K562 (cell line): ENCODE results near the gene CTAG1B. TPM values are rescaled to one million over a fixed set of nuclear protein-coding genes. Genes with fewer than 3 reads are reported as not detected.

Experiments
- ATAC-seq: fragments of 200-7000 bp; cut with Tn5 transposase; 3 replicates; pipeline ENCODE4 v1.9.1; 2020; ENCODE audit warnings: moderate library complexity
- BruUV-seq: library from RNA; stranded (reverse); fragments of 400-500 nt; replicated peaks from 2 replicates; lab custom pipeline; 2021; lab: Mats Ljungman, UMichigan
- CTCF ChIA-PET: fragments of 300-600 bp; formaldehyde crosslinking; extraction: SDS; loops from one replicate; lab custom pipeline; 2021; ENCODE audit warnings: low intra/inter-chr PET ratio; lab: Yijun Ruan, JAX
- POLR2A ChIA-PET: fragments of 300-600, 350-650 bp; sonication (Branson Sonifier 250); formaldehyde crosslinking; extraction: SDS; loops from one replicate; lab custom pipeline; 2021; ENCODE audit warnings: antibody characterized with exemption, inconsistent platforms; lab: Yijun Ruan, JAX
- DNase-seq, 4 experiments: peaks; one replicate each; pipeline versions ENCODE4 v3.0.0 to v3.0.0-alpha.2; 2011 to 2018; ENCODE audit warnings: low spot score in 3 of 4, mixed read lengths in 3 of 4; ENCODE audit errors: extremely low read depth in 1 of 4
- FAIRE-seq: peaks from 2 replicates; lab custom pipeline; 2011; peaks lifted over from hg19 to GRCh38; lab: Jason Lieb, UNC
- H2AFZ ChIP-seq: 2 replicates; pipeline ENCODE4 v1.6.0; 2011; ENCODE audit warnings: low read depth, low read length, control low read depth, inconsistent platforms
- H3K27ac ChIP-seq: fragments of 200-600 bp; 3 replicates; pipeline ENCODE4 v1.8.0; 2011; ENCODE audit warnings: low read depth, mild to moderate bottlenecking, control low read depth, inconsistent platforms, low read length, moderate library complexity, mixed read lengths; ENCODE audit errors: extremely low read depth
- H3K27me3 ChIP-seq, 2 experiments: fragments of 300-600 bp in 1 of 2; 2 replicates in 1 of 2; 3 replicates in 1 of 2; pipeline versions ENCODE4 v1.6.0 to v1.8.0; 2011; ENCODE audit warnings: inconsistent platforms in 2 of 2, low read length in 2 of 2, mild to moderate bottlenecking in 1 of 2, mixed read lengths in 1 of 2, moderate library complexity in 1 of 2; ENCODE audit not compliant: control insufficient read depth in 2 of 2, insufficient read depth in 2 of 2
- H3K36me3 ChIP-seq: fragments of 300-600 bp; 3 replicates; pipeline ENCODE4 v1.8.0; 2011; ENCODE audit warnings: mild to moderate bottlenecking, low read length, inconsistent platforms; ENCODE audit not compliant: control insufficient read depth, insufficient read depth
- H3K4me1 ChIP-seq, 2 experiments: fragments of 200-600 bp in 1 of 2; replicated peaks in 1 of 2; 2 replicates in 1 of 2; 3 replicates in 1 of 2; pipeline versions ENCODE4 v1.5.1 to v1.8.0; 2011; ENCODE audit warnings: inconsistent platforms in 2 of 2, low read length in 2 of 2, mild to moderate bottlenecking in 1 of 2, mixed read lengths in 1 of 2, moderate library complexity in 1 of 2; ENCODE audit not compliant: control insufficient read depth in 2 of 2, insufficient read depth in 2 of 2
- H3K4me2 ChIP-seq: 2 replicates; pipeline ENCODE4 v1.6.1; 2011; ENCODE audit warnings: low read length, control low read depth, inconsistent platforms, mixed read lengths; ENCODE audit not compliant: insufficient read depth
- H3K4me3 ChIP-seq: fragments of 200-600 bp; sonication (generic), shearing (Covaris generic); 2 replicates; pipeline ENCODE4 v1.5.1; 2016; ENCODE audit warnings: control low read depth, inconsistent platforms
- H3K79me2 ChIP-seq: fragments of 200-600 bp; 3 replicates; pipeline ENCODE4 v1.8.0; 2011; ENCODE audit warnings: low read length, inconsistent platforms; ENCODE audit not compliant: control insufficient read depth, insufficient read depth
- H3K9ac ChIP-seq, 2 experiments: 2 replicates each; pipeline versions ENCODE4 v1.6.0 to v1.6.1; 2011; ENCODE audit warnings: low read depth in 2 of 2, low read length in 2 of 2, control low read depth in 1 of 2, inconsistent platforms in 1 of 2, mild to moderate bottlenecking in 1 of 2, mixed read lengths in 1 of 2; ENCODE audit not compliant: insufficient read depth in 1 of 2
- H3K9me1 ChIP-seq: one replicate; pipeline ENCODE4 v1.6.0; 2011; ENCODE audit warnings: inconsistent platforms, mild to moderate bottlenecking, low read length, moderate library complexity; ENCODE audit not compliant: control insufficient read depth, insufficient read depth
- H3K9me3 ChIP-seq: replicated peaks from 2 replicates; pipeline ENCODE4 v1.5.1; 2011; ENCODE audit warnings: low read depth, low read length, inconsistent platforms; ENCODE audit not compliant: control insufficient read depth, insufficient read depth
- H4K20me1 ChIP-seq: replicated peaks from 2 replicates; pipeline ENCODE4 v1.6.1; 2011; ENCODE audit warnings: low read length, inconsistent platforms, mixed read lengths; ENCODE audit not compliant: control insufficient read depth, insufficient read depth
- CCNT2 ChIP-seq: IDR thresholded peaks from 2 replicates; pipeline ENCODE4 v1.6.1; 2011; ENCODE audit warnings: borderline replicate concordance, low read depth, mild to moderate bottlenecking, moderate library complexity, mixed read lengths, low read length; ENCODE audit not compliant: insufficient read length; ENCODE audit errors: extremely low read depth
- CSDE1 ChIP-seq, 2 experiments: fragments of 450-650 bp; IDR thresholded peaks; 2 replicates each; pipeline ENCODE4 v1.6.1; 2016; ENCODE audit warnings: mild to moderate bottlenecking in 1 of 2
- FOSL1 ChIP-seq: fragments of 200-800 bp; sonication (Bioruptor generic); conservative IDR thresholded peaks from 2 replicates; pipeline ENCODE4 v1.6.1; 2016; ENCODE audit warnings: missing genetic modification characterization, missing compliant biosample characterization
- FOXJ2 ChIP-seq: fragments of 200-800 bp; sonication (Bioruptor generic); IDR thresholded peaks from 2 replicates; pipeline ENCODE4 v1.6.1; 2016; ENCODE audit warnings: missing genetic modification characterization, missing compliant biosample characterization
- NFIC ChIP-seq: fragments of 450-650 bp; IDR thresholded peaks from 2 replicates; pipeline ENCODE4 v1.6.1; 2017; ENCODE audit warnings: mild to moderate bottlenecking, inconsistent platforms
- TAF15 ChIP-seq: fragments of 200-400 bp; formaldehyde crosslinking; IDR thresholded peaks from 2 replicates; pipeline ENCODE4 v1.6.1; 2017; ENCODE audit warnings: mild to moderate bottlenecking, low read depth, low read length, moderate library complexity
- ZEB2 ChIP-seq: fragments of 450-650 bp; IDR thresholded peaks from 2 replicates; pipeline ENCODE4 v1.6.1; 2016
- ZFP30 ChIP-seq: fragments of 250-450 bp; sonication (Bioruptor Pico); IDR thresholded peaks from 2 replicates; pipeline ENCODE4 v1.8.0; 2022; ENCODE audit warnings: moderate library complexity, mild to moderate bottlenecking, inconsistent platforms, borderline replicate concordance
- WGBS: fragments of 100-300 bp; shearing (Covaris generic); methylation state at CpG from one replicate; pipeline ENCODE4 v1.1.6; 2016; ENCODE audit warnings: low coverage, mixed read lengths; ENCODE audit not compliant: insufficient coverage; ENCODE audit errors: missing lambda C conversion rate; 5-methylcytosine and 5-hydroxymethylcytosine counted together
- in situ Hi-C: fragments of 300-500 bp; cut with MboI; formaldehyde crosslinking; loops from 4 replicates; pipeline ENCODE4 v1.15.0; 2018; ENCODE audit warnings: inconsistent platforms, mixed read lengths
- intact Hi-C: fragments of 100-400 bp; cut with micrococcal nuclease; formaldehyde crosslinking; loops from 2 replicates; pipeline ENCODE4 v1.14.2; 2022
- polyA plus RNA-seq, 8 experiments: library from polyadenylated mRNA; depleted of rRNA in 4 of 8; stranded (reverse) in 5 of 8; unstranded in 3 of 8; fragments of >200 nt; fragmentation: Nextera tagmentation in 2 of 8; fragmentation: Illumina TruSeq in 1 of 8; extraction: Ambion mirVana in 2 of 8; extraction: Trizol in 1 of 8; gene quantifications; 2 replicates each; pipeline versions ENCODE4 v1.2.1 to v1.2.3, GENCODE V29; 2011 to 2014; ENCODE audit warnings: inconsistent platforms in 1 of 8, missing spikeins in 1 of 8
- total RNA-seq, 7 experiments: library from RNA; depleted of rRNA in 6 of 7; stranded (reverse); fragments of >200 nt in 6 of 7; fragmentation: Illumina TruSeq in 2 of 7; extraction: Trizol in 2 of 7; gene quantifications; 2 replicates each; pipeline versions ENCODE4 v1.2.1 to v1.2.3, GENCODE V29; 2011 to 2021; ENCODE audit warnings: low replicate concordance in 1 of 7
- TF ChIP-seq, protein P1 (sequence below), 2 experiments: fragments of 450-650 bp; IDR thresholded peaks; 2 replicates each; pipeline ENCODE4 v1.6.1; 2016
- TF ChIP-seq, protein P2 (sequence below): fragments of 450-650 bp; formaldehyde crosslinking; IDR thresholded peaks from 2 replicates; pipeline ENCODE4 v1.4.0; 2020; ENCODE audit warnings: mild to moderate bottlenecking

CTAG1B gene
- total and polyA plus RNA-seq, 9 of the 15 experiments (the other 6 are each of a cell fraction or from before 2014, with no cell fraction given): not detected

DNA sequence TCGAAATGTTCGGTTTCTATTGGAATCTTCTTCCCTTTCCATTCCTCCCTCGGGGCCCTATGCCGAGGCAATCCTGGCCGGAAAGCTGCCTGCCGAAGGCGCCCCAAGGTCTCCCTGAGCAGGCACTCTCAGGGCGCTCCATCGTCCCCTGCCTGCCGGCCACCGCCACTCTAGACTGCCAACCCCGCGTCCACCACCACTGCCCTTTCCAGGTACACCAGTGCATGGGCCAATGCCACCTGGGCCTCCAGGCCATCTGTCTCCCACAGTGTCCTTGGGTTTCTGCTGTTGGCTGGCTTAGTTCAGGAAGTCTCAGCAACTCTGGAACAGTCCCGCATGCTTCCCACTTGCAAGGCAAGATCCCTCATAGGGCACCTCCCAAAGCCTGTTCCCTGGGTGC lies 19.6 kb downstream of the CTAG1B start:
- CTCF ChIA-PET: no interaction called here
- in situ Hi-C loops: loop anchor here (25.0 kb wide), 1 partner anchor 138 kb away; no protein-coding TSS in a partner anchor
- FAIRE-seq: no peak

More for the DNA sequence above, 19.6 kb downstream of the CTAG1B start:
- TF ChIP-seq, protein P1, sequence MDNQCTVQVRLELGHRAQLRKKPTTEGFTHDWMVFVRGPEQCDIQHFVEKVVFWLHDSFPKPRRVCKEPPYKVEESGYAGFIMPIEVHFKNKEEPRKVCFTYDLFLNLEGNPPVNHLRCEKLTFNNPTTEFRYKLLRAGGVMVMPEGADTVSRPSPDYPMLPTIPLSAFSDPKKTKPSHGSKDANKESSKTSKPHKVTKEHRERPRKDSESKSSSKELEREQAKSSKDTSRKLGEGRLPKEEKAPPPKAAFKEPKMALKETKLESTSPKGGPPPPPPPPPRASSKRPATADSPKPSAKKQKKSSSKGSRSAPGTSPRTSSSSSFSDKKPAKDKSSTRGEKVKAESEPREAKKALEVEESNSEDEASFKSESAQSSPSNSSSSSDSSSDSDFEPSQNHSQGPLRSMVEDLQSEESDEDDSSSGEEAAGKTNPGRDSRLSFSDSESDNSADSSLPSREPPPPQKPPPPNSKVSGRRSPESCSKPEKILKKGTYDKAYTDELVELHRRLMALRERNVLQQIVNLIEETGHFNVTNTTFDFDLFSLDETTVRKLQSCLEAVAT (IDR thresholded peaks at IDR 0.05): no peak
- TF ChIP-seq, protein P2, sequence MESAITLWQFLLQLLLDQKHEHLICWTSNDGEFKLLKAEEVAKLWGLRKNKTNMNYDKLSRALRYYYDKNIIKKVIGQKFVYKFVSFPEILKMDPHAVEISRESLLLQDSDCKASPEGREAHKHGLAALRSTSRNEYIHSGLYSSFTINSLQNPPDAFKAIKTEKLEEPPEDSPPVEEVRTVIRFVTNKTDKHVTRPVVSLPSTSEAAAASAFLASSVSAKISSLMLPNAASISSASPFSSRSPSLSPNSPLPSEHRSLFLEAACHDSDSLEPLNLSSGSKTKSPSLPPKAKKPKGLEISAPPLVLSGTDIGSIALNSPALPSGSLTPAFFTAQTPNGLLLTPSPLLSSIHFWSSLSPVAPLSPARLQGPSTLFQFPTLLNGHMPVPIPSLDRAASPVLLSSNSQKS (CRISPR knock-in tag): no peak
- TF ChIP-seq ZFP30: no peak
- TF ChIP-seq FOXJ2: no peak
- no peak for TF ChIP-seq FOSL1 (tag)
- TF ChIP-seq ZEB2: no peak
- TF ChIP-seq CSDE1 (IDR thresholded peaks at IDR 0.05): no peak
- no peak for TF ChIP-seq NFIC
- TF ChIP-seq TAF15: no peak
- TF ChIP-seq CCNT2: no peak
- no peak overlapping the region for H3K27ac ChIP-seq
- H3K9me3 ChIP-seq: no peaks in the 10 kb centered on the region
- H3K9ac ChIP-seq: no peak overlapping the region
- no peak for ATAC-seq
- H2AFZ ChIP-seq: no peak overlapping the region
- 33% methylated on average over 11 of the region's 14 CpGs for WGBS
- no peak overlapping the region for H3K4me3 ChIP-seq
- intact Hi-C loops: no loop called here
- no peaks in the 10 kb centered on the region for H3K36me3 ChIP-seq
- no TSS peak for BruUV-seq
- H3K9me1 ChIP-seq: no peaks in the 10 kb centered on the region
- peaks cover 19 to 54% of the 10 kb centered on the region in 2 experiments; a peak in 4 of 5 replicates for H3K27me3 ChIP-seq
- no peak overlapping the region for H3K4me2 ChIP-seq
- POLR2A ChIA-PET: no interaction called here
- no peaks in the 10 kb centered on the region for H3K79me2 ChIP-seq
- peaks cover 0 to 9% of the 10 kb centered on the region in 2 experiments; a peak in 2 of 5 replicates for H3K4me1 ChIP-seq
- no peaks in the 10 kb centered on the region; the same call in 1 of the 2 replicates for H4K20me1 ChIP-seq
- DNase-seq: no peak
